ENCODE data around the gene DYNC1I1.

The DYNC1I1 gene

DNA sequence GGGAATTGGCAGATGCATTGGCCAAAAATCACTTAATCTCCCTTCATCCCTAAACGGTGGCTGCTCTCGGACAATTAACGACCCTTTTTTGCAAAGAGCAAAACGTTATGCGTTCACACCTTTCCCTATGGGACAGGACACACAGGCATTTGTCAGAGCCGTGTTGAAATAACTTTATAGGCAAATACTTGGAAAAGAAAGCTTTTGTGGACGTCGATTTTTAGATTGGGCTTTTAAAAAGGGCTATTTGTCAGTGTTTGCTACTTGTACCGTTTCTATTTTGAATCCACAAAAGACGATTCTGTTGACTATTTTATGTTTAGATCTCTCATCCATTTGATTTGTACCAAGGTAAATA is 304.0 kb downstream of the DYNC1I1 start:
- Histone ChIP-seq H3K4me3 (ENCODE audit: low read depth, low read length) (peak overlapping the region; percentile 60), H2BK12ac (ENCODE audit: low read length) (no peak overlapping the region), H4K91ac (ENCODE audit: low read depth, low read length) (peak overlapping the region; percentile 4), H3K4me2 (ENCODE audit: low read length) (peak overlapping the region; percentile 82), H3K9me3 (ENCODE audit: insufficient read depth, low read depth, low read length) (no peaks in the 10 kb centered on the region), H2AK5ac (ENCODE audit: low read length) (no peak overlapping the region), H2AFZ (ENCODE audit: insufficient read depth, low read length, poor library complexity) (peak overlapping the region; percentile 38), H3K36me3 (ENCODE audit: control insufficient read depth in 1 of 2, insufficient read depth in 2 of 2, low read length in 2 of 2) (no peaks in the 10 kb centered on the region), H3K79me1 (ENCODE audit: low read length) (no peaks in the 10 kb centered on the region), H4K8ac (ENCODE audit: low read depth, low read length) (no peak overlapping the region), H2BK120ac (ENCODE audit: insufficient read depth, low read length, poor library complexity) (no peak overlapping the region), H3K4ac (ENCODE audit: low read depth, low read length) (no peak overlapping the region), H2BK5ac (ENCODE audit: low read depth, low read length, poor library complexity) (no peak overlapping the region), H3K9ac (ENCODE audit: low read length) (no peak overlapping the region), H3K18ac (ENCODE audit: low read length) (no peak overlapping the region), H3K79me2 (ENCODE audit: control insufficient read depth, insufficient read depth, low read length, poor library complexity) (no peaks in the 10 kb centered on the region), H4K12ac (ENCODE audit: low read depth, low read length) (no peak overlapping the region), H3K14ac (ENCODE audit: low read length) (no peak overlapping the region), H3K23ac (ENCODE audit: low read length) (no peak overlapping the region), H3K27me3 (ENCODE audit: insufficient read depth, low read length) (no peaks in the 10 kb centered on the region), H3K4me1 (ENCODE audit: control insufficient read depth in 1 of 2, insufficient read depth in 2 of 2, low read length in 2 of 2) (no peaks in the 10 kb centered on the region), H3K27ac (ENCODE audit: low read depth, low read length) (peak overlapping the region; percentile 2)
- WGBS (ENCODE audit: extremely low coverage, insufficient coverage, insufficient read length) = no CpG with 5 or more reads among the region's 10 CpGs
- peak in 1 of 2 donors; percentile 4 for DNase-seq

DNA sequence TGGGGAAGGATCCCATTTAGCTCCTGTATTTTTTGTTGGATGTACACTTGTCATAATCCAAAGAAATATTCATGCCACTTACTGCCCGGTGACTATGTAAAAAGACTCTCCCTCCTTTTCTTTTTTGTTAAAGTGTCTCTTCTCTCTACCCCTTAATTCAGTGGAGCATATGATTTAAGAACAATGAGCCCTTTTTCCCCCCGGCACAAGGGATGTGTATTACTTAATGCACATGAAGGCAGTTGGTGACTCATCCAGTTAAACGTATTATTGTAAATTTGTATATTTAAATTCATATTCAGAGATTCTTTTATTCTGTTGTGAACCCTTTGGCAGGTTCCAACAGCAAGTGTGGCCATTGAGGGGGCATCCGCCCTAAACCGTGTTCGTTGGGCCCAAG is 307.7 kb downstream of the DYNC1I1 start:
- H3K4ac ChIP-seq (ENCODE audit: low read depth, low read length) = no peak overlapping the region
- H3K4me3 ChIP-seq (ENCODE audit: low read depth, low read length) = no peak overlapping the region
- H3K4me1 ChIP-seq (ENCODE audit: control insufficient read depth in 1 of 2, insufficient read depth in 2 of 2, low read length in 2 of 2) = peaks cover 0 to 2% of the 10 kb centered on the region in 2 experiments
- DNase-seq = no peak
- no peak overlapping the region for H3K14ac ChIP-seq (ENCODE audit: low read length)
- H3K79me1 ChIP-seq (ENCODE audit: low read length) = no peaks in the 10 kb centered on the region
- H3K27ac ChIP-seq (ENCODE audit: low read depth, low read length) = no peak overlapping the region
- H3K27me3 ChIP-seq (ENCODE audit: insufficient read depth, low read length) = no peaks in the 10 kb centered on the region
- no peak overlapping the region for H2AK5ac ChIP-seq (ENCODE audit: low read length)
- H4K91ac ChIP-seq (ENCODE audit: low read depth, low read length) = no peak overlapping the region
- no peak overlapping the region for H2BK5ac ChIP-seq (ENCODE audit: low read depth, low read length, poor library complexity)
- no peak overlapping the region for H2BK120ac ChIP-seq (ENCODE audit: insufficient read depth, low read length, poor library complexity)
- H3K9me3 ChIP-seq (ENCODE audit: insufficient read depth, low read depth, low read length) = no peaks in the 10 kb centered on the region
- H3K4me2 ChIP-seq (ENCODE audit: low read length) = no peak overlapping the region
- H3K23ac ChIP-seq (ENCODE audit: low read length) = no peak overlapping the region
- no peak overlapping the region for H3K9ac ChIP-seq (ENCODE audit: low read length)
- H3K36me3 ChIP-seq (ENCODE audit: control insufficient read depth in 1 of 2, insufficient read depth in 2 of 2, low read length in 2 of 2) = no peaks in the 10 kb centered on the region
- no peak overlapping the region for H4K12ac ChIP-seq (ENCODE audit: low read depth, low read length)
- no peak overlapping the region for H2AFZ ChIP-seq (ENCODE audit: insufficient read depth, low read length, poor library complexity)
- no peak overlapping the region for H4K8ac ChIP-seq (ENCODE audit: low read depth, low read length)
- WGBS (ENCODE audit: extremely low coverage, insufficient coverage, insufficient read length) = no CpG with 5 or more reads among the region's 6 CpGs
- H2BK12ac ChIP-seq (ENCODE audit: low read length) = no peak overlapping the region
- no peak overlapping the region for H3K18ac ChIP-seq (ENCODE audit: low read length)
- no peaks in the 10 kb centered on the region for H3K79me2 ChIP-seq (ENCODE audit: control insufficient read depth, insufficient read depth, low read length, poor library complexity)

- Histone ChIP-seq H2BK12ac (ENCODE audit: low read length) (no peak overlapping the region), H4K8ac (ENCODE audit: low read depth, low read length) (no peak overlapping the region), H3K23ac (ENCODE audit: low read length) (no peak overlapping the region), H2BK120ac (ENCODE audit: insufficient read depth, low read length, poor library complexity) (no peak overlapping the region), H3K4me3 (ENCODE audit: low read depth, low read length) (no peak overlapping the region), H2AFZ (ENCODE audit: insufficient read depth, low read length, poor library complexity) (no peak overlapping the region), H3K79me2 (ENCODE audit: control insufficient read depth, insufficient read depth, low read length, poor library complexity) (no peaks in the 10 kb centered on the region), H2BK5ac (ENCODE audit: low read depth, low read length, poor library complexity) (no peak overlapping the region), H3K79me1 (ENCODE audit: low read length) (no peaks in the 10 kb centered on the region), H3K36me3 (ENCODE audit: control insufficient read depth in 1 of 2, insufficient read depth in 2 of 2, low read length in 2 of 2) (no peaks in the 10 kb centered on the region), H4K12ac (ENCODE audit: low read depth, low read length) (no peak overlapping the region), H3K9ac (ENCODE audit: low read length) (no peak overlapping the region), H3K9me3 (ENCODE audit: insufficient read depth, low read depth, low read length) (no peaks in the 10 kb centered on the region), H3K18ac (ENCODE audit: low read length) (no peak overlapping the region), H3K4ac (ENCODE audit: low read depth, low read length) (no peak overlapping the region), H3K4me1 (ENCODE audit: control insufficient read depth in 1 of 2, insufficient read depth in 2 of 2, low read length in 2 of 2) (peaks cover 0 to 2% of the 10 kb centered on the region in 2 experiments), H4K91ac (ENCODE audit: low read depth, low read length) (no peak overlapping the region), H3K14ac (ENCODE audit: low read length) (no peak overlapping the region), H3K27ac (ENCODE audit: low read depth, low read length) (no peak overlapping the region), H2AK5ac (ENCODE audit: low read length) (no peak overlapping the region), H3K4me2 (ENCODE audit: low read length) (no peak overlapping the region), H3K27me3 (ENCODE audit: insufficient read depth, low read length) (no peaks in the 10 kb centered on the region)
- peak in 1 of 2 donors; percentile 19 for DNase-seq
- WGBS (ENCODE audit: extremely low coverage, insufficient coverage, insufficient read length) = no CpG with 5 or more reads among the region's 1 CpG
These were observed 312.7 kb downstream of the DYNC1I1 start for GRCh38 chr7:96084881-96085553.

DNA sequence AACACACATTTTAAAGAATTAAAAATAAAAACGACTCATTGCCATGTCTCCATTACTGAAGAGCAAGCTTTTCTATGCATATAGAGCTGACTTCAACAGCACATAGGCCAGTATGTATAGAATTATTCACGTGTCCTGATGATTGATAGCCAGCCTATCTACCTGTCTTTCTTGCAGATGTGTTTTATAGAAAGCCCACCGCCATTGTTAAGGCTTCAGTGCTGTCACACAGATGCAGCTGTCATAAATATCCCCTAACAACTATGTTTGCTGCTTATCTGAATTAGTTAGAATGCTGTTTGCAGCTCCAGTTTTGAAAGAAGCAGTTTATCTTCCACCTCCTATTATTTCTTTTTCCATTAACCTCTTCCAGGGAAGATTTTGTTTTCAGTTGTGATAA is 313.6 kb downstream of the DYNC1I1 start:
- no peak overlapping the region for H2BK120ac ChIP-seq (ENCODE audit: insufficient read depth, low read length, poor library complexity)
- H3K4ac ChIP-seq (ENCODE audit: low read depth, low read length) = no peak overlapping the region
- no peak overlapping the region for H2BK5ac ChIP-seq (ENCODE audit: low read depth, low read length, poor library complexity)
- no peaks in the 10 kb centered on the region for H3K79me2 ChIP-seq (ENCODE audit: control insufficient read depth, insufficient read depth, low read length, poor library complexity)
- no peak overlapping the region for H2BK12ac ChIP-seq (ENCODE audit: low read length)
- no CpG with 5 or more reads among the region's 3 CpGs for WGBS (ENCODE audit: extremely low coverage, insufficient coverage, insufficient read length)
- no peak overlapping the region for H3K23ac ChIP-seq (ENCODE audit: low read length)
- no peak for DNase-seq
- no peak overlapping the region for H2AFZ ChIP-seq (ENCODE audit: insufficient read depth, low read length, poor library complexity)
- no peak overlapping the region for H3K27ac ChIP-seq (ENCODE audit: low read depth, low read length)
- peaks cover 0 to 2% of the 10 kb centered on the region in 2 experiments for H3K4me1 ChIP-seq (ENCODE audit: control insufficient read depth in 1 of 2, insufficient read depth in 2 of 2, low read length in 2 of 2)
- H3K36me3 ChIP-seq (ENCODE audit: control insufficient read depth in 1 of 2, insufficient read depth in 2 of 2, low read length in 2 of 2) = no peaks in the 10 kb centered on the region
- H3K9me3 ChIP-seq (ENCODE audit: insufficient read depth, low read depth, low read length) = no peaks in the 10 kb centered on the region
- H2AK5ac ChIP-seq (ENCODE audit: low read length) = no peak overlapping the region
- H3K4me2 ChIP-seq (ENCODE audit: low read length) = no peak overlapping the region
- no peak overlapping the region for H4K8ac ChIP-seq (ENCODE audit: low read depth, low read length)
- H3K14ac ChIP-seq (ENCODE audit: low read length) = no peak overlapping the region
- no peaks in the 10 kb centered on the region for H3K79me1 ChIP-seq (ENCODE audit: low read length)
- no peaks in the 10 kb centered on the region for H3K27me3 ChIP-seq (ENCODE audit: insufficient read depth, low read length)
- H4K91ac ChIP-seq (ENCODE audit: low read depth, low read length) = no peak overlapping the region
- no peak overlapping the region for H3K4me3 ChIP-seq (ENCODE audit: low read depth, low read length)
- no peak overlapping the region for H4K12ac ChIP-seq (ENCODE audit: low read depth, low read length)
- H3K9ac ChIP-seq (ENCODE audit: low read length) = no peak overlapping the region
- H3K18ac ChIP-seq (ENCODE audit: low read length) = no peak overlapping the region

Data from trophoblast cell (in vitro differentiated cells and primary cell).